Stimulated activated memory B cell treated with anti-CD40 and anti-IgM and Interleukin-4, amounts not matched to agents 10 μg/mL and 1 μg/mL and 100 μg/mL, for 72 hours (primary cell): ENCODE measurements around the gene CTNNBL1.
"Not testable (repeated sequence)": the region's sequence is repeated elsewhere in the genome, so short reads cannot be mapped to it uniquely, and the experiment has no call there.

ENCODE experiments used
- ATAC-seq: fragments of 150-1000 bp; cut with Tn5 transposase; 2 replicates; pipeline ENCODE4 v1.10.0; 2021
- H3K27ac Mint-ChIP-seq: one replicate; pipeline ENCODE4 v1.8.0; 2022; ENCODE audit warnings: mild to moderate bottlenecking, mixed read lengths
- H3K27me3 Mint-ChIP-seq: one replicate; pipeline ENCODE4 v1.8.0; 2022; ENCODE audit warnings: mixed read lengths
- H3K36me3 Mint-ChIP-seq: one replicate; pipeline ENCODE4 v1.8.0; 2022; ENCODE audit warnings: mixed read lengths
- H3K4me1 Mint-ChIP-seq: one replicate; pipeline ENCODE4 v1.8.0; 2022; ENCODE audit warnings: mixed read lengths
- H3K4me3 Mint-ChIP-seq: one replicate; pipeline ENCODE4 v1.8.0; 2022; ENCODE audit warnings: mild to moderate bottlenecking, moderate library complexity, mixed read lengths
- H3K9me3 Mint-ChIP-seq: one replicate; pipeline ENCODE4 v1.8.0; 2022; ENCODE audit warnings: mixed read lengths

CTNNBL1 gene

GRCh38 chr20:37690626-37691369 lies 3.0 kb upstream of the CTNNBL1 start:
- no peak for ATAC-seq
- no peak overlapping the region for H3K4me3 Mint-ChIP-seq
- no peaks in the 10 kb centered on the region for H3K36me3 Mint-ChIP-seq
- H3K27me3 Mint-ChIP-seq: peaks cover 14% of the 10 kb centered on the region
- peaks cover 12% of the 10 kb centered on the region for H3K4me1 Mint-ChIP-seq
- H3K27ac Mint-ChIP-seq: no peak overlapping the region
- no peaks in the 10 kb centered on the region for H3K9me3 Mint-ChIP-seq

- Mint-ChIP-seq H3K9me3 (no peaks in the 10 kb centered on the region), H3K4me3 (peak overlapping the region; percentile 21), H3K27ac (no peak overlapping the region), H3K36me3 (no peaks in the 10 kb centered on the region), H3K4me1 (peaks cover 22% of the 10 kb centered on the region), H3K27me3 (peaks cover 14% of the 10 kb centered on the region)
- no peak for ATAC-seq
Observed at GRCh38 chr20:37692459-37693166, 1.2 kb upstream of the CTNNBL1 start.

- no peak for ATAC-seq
- Mint-ChIP-seq H3K36me3 (peaks cover 2% of the 10 kb centered on the region), H3K27ac (peak overlapping the region; percentile 89), H3K4me1 (peaks cover 22% of the 10 kb centered on the region), H3K9me3 (no peaks in the 10 kb centered on the region), H3K27me3 (peaks cover 14% of the 10 kb centered on the region), H3K4me3 (peak overlapping the region; percentile 94)
Observed at GRCh38 chr20:37693242-37693634, 592 bp upstream of the CTNNBL1 start.

- no peak for ATAC-seq
- Mint-ChIP-seq H3K4me1 (peaks cover 39% of the 10 kb centered on the region), H3K9me3 (no peaks in the 10 kb centered on the region), H3K27ac (no peak overlapping the region), H3K36me3 (peaks cover 20% of the 10 kb centered on the region), H3K27me3 (peaks cover 1% of the 10 kb centered on the region), H3K4me3 (no peak overlapping the region)
Observed at GRCh38 chr20:37695684-37696342, 2.0 kb downstream of the CTNNBL1 start.

GRCh38 chr20:37697314-37697713 lies 3.5 kb downstream of the CTNNBL1 start:
- no peaks in the 10 kb centered on the region for H3K27me3 Mint-ChIP-seq
- no peaks in the 10 kb centered on the region for H3K9me3 Mint-ChIP-seq
- no peak overlapping the region for H3K4me3 Mint-ChIP-seq
- peak; percentile 89 for ATAC-seq
- H3K36me3 Mint-ChIP-seq: peaks cover 20% of the 10 kb centered on the region
- H3K27ac Mint-ChIP-seq: peak overlapping the region; percentile 53
- peaks cover 39% of the 10 kb centered on the region for H3K4me1 Mint-ChIP-seq

- Mint-ChIP-seq H3K4me1 (peaks cover 39% of the 10 kb centered on the region), H3K4me3 (no peak overlapping the region), H3K36me3 (peaks cover 20% of the 10 kb centered on the region), H3K27me3 (no peaks in the 10 kb centered on the region), H3K9me3 (no peaks in the 10 kb centered on the region), H3K27ac (no peak overlapping the region)
- ATAC-seq: no peak
Observed at GRCh38 chr20:37699202-37699601, 5.4 kb downstream of the CTNNBL1 start.

- no peaks in the 10 kb centered on the region for H3K27me3 Mint-ChIP-seq
- H3K4me1 Mint-ChIP-seq: peaks cover 35% of the 10 kb centered on the region
- no peak for ATAC-seq
- H3K9me3 Mint-ChIP-seq: no peaks in the 10 kb centered on the region
- H3K36me3 Mint-ChIP-seq: peaks cover 20% of the 10 kb centered on the region
- H3K27ac Mint-ChIP-seq: no peak overlapping the region
- H3K4me3 Mint-ChIP-seq: no peak overlapping the region
Observed at GRCh38 chr20:37700301-37700700, 6.5 kb downstream of the CTNNBL1 start.

GRCh38 chr20:37701676-37702075 lies 7.8 kb downstream of the CTNNBL1 start:
- not testable (repeated sequence) for H3K27me3 Mint-ChIP-seq, H3K27ac Mint-ChIP-seq, H3K9me3 Mint-ChIP-seq, H3K4me3 Mint-ChIP-seq, ATAC-seq
- peaks cover 33% of the 10 kb centered on the region for H3K36me3 Mint-ChIP-seq
- H3K4me1 Mint-ChIP-seq: peaks cover 33% of the 10 kb centered on the region

- peaks cover 28% of the 10 kb centered on the region for H3K4me1 Mint-ChIP-seq
- no peaks in the 10 kb centered on the region for H3K27me3 Mint-ChIP-seq
- no peaks in the 10 kb centered on the region for H3K9me3 Mint-ChIP-seq
- no peak overlapping the region for H3K27ac Mint-ChIP-seq
- no peak for ATAC-seq
- peaks cover 37% of the 10 kb centered on the region for H3K36me3 Mint-ChIP-seq
- no peak overlapping the region for H3K4me3 Mint-ChIP-seq
Observed at GRCh38 chr20:37702403-37703034, 8.7 kb downstream of the CTNNBL1 start.

GRCh38 chr20:37703035-37703845 lies 9.4 kb downstream of the CTNNBL1 start:
- no peaks in the 10 kb centered on the region for H3K9me3 Mint-ChIP-seq
- no peak overlapping the region for H3K27ac Mint-ChIP-seq

GRCh38 chr20:37704955-37705354 lies 11.1 kb downstream of the CTNNBL1 start:
- Mint-ChIP-seq H3K36me3 (peaks cover 32% of the 10 kb centered on the region), H3K27ac (no peak overlapping the region), H3K27me3 (no peaks in the 10 kb centered on the region), H3K4me3 (no peak overlapping the region), H3K4me1 (peaks cover 31% of the 10 kb centered on the region), H3K9me3 (no peaks in the 10 kb centered on the region)
- ATAC-seq: no peak

More at GRCh38 chr20:37703035-37703845, 9.4 kb downstream of the CTNNBL1 start:
- Mint-ChIP-seq H3K4me3 (no peak overlapping the region), H3K27me3 (no peaks in the 10 kb centered on the region), H3K4me1 (peaks cover 34% of the 10 kb centered on the region), H3K36me3 (peaks cover 40% of the 10 kb centered on the region)
- ATAC-seq: no peak

- Mint-ChIP-seq H3K27ac (no peak overlapping the region), H3K36me3 (peaks cover 29% of the 10 kb centered on the region), H3K27me3 (no peaks in the 10 kb centered on the region), H3K4me3 (no peak overlapping the region), H3K4me1 (peaks cover 31% of the 10 kb centered on the region), H3K9me3 (no peaks in the 10 kb centered on the region)
- no peak for ATAC-seq
Observed at GRCh38 chr20:37706298-37706697, 12.5 kb downstream of the CTNNBL1 start.

- peaks cover 36% of the 10 kb centered on the region for H3K36me3 Mint-ChIP-seq
- ATAC-seq: no peak
Observed at GRCh38 chr20:37711001-37711400, 17.2 kb downstream of the CTNNBL1 start.

More at GRCh38 chr20:37711001-37711400, 17.2 kb downstream of the CTNNBL1 start:
- H3K27me3 Mint-ChIP-seq: no peaks in the 10 kb centered on the region
- no peaks in the 10 kb centered on the region for H3K9me3 Mint-ChIP-seq
- peaks cover 41% of the 10 kb centered on the region for H3K4me1 Mint-ChIP-seq
- no peak overlapping the region for H3K27ac Mint-ChIP-seq
- H3K4me3 Mint-ChIP-seq: no peak overlapping the region
